Natural killer cell (primary cell): ENCODE measurements around the gene LEKR1. TPM values are rescaled to one million over a fixed set of nuclear protein-coding genes. Genes with fewer than 3 reads are reported as not detected.

ENCODE experiments used
- ATAC-seq, 3 donors: fragments of 150-1000 bp in 2 of 3; fragments of 200-7000 bp in 1 of 3; cut with Tn5 transposase; 1 replicate in 1 of 3; 2 replicates in 2 of 3; pipeline ENCODE4 v1.10.0; 2021; ENCODE audit warnings: mild to moderate bottlenecking in 2 of 3, moderate library complexity in 2 of 3
- DNase-seq, 2 donors: peaks; one replicate each; pipeline versions ENCODE4 v3.0.0 to v3.0.0-alpha.2; 2013 to 2021; ENCODE audit warnings: mixed read lengths in 1 of 2
- H3K27ac ChIP-seq: one replicate; pipeline ENCODE4 v1.5.1; 2013; ENCODE audit warnings: mild to moderate bottlenecking, low read length
- H3K27me3 ChIP-seq: one replicate; pipeline ENCODE4 v1.6.1; 2013; ENCODE audit warnings: low read length; ENCODE audit not compliant: control insufficient read depth, insufficient read depth
- H3K36me3 ChIP-seq: one replicate; pipeline ENCODE4 v1.6.1; 2013; ENCODE audit warnings: low read length; ENCODE audit not compliant: control insufficient read depth, insufficient read depth
- H3K4me1 ChIP-seq: one replicate; pipeline ENCODE4 v1.6.1; 2013; ENCODE audit warnings: low read length; ENCODE audit not compliant: control insufficient read depth, insufficient read depth
- H3K4me3 ChIP-seq: one replicate; pipeline ENCODE4 v1.5.1; 2013; ENCODE audit warnings: low read length
- H3K9me3 ChIP-seq: one replicate; pipeline ENCODE4 v1.6.1; 2013; ENCODE audit warnings: low read length; ENCODE audit not compliant: control insufficient read depth, insufficient read depth
- H3K27ac Mint-ChIP-seq, 2 donors: one replicate each; pipeline ENCODE4 v1.8.0; 2022; ENCODE audit warnings: mild to moderate bottlenecking in 2 of 2, mixed read lengths in 2 of 2, moderate library complexity in 1 of 2
- H3K27me3 Mint-ChIP-seq, 2 donors: one replicate each; pipeline ENCODE4 v1.8.0; 2022; ENCODE audit warnings: low read depth in 2 of 2, mixed read lengths in 2 of 2
- H3K36me3 Mint-ChIP-seq: one replicate; pipeline ENCODE4 v1.8.0; 2022; ENCODE audit warnings: mixed read lengths
- H3K4me1 Mint-ChIP-seq, 2 donors: one replicate each; pipeline ENCODE4 v1.8.0; 2022; ENCODE audit warnings: mixed read lengths in 2 of 2
- H3K4me3 Mint-ChIP-seq: one replicate; pipeline ENCODE4 v1.8.0; 2022; ENCODE audit warnings: mild to moderate bottlenecking, moderate library complexity, mixed read lengths
- H3K9me3 Mint-ChIP-seq, 2 donors: one replicate each; pipeline ENCODE4 v1.8.0; 2022; ENCODE audit warnings: mixed read lengths in 2 of 2
- WGBS: methylation state at CpG from one replicate; pipeline ENCODE4 v1.1.7; 2013; ENCODE audit warnings: missing lambda C conversion rate; ENCODE audit not compliant: insufficient coverage; 5-methylcytosine and 5-hydroxymethylcytosine counted together
- intact Hi-C: fragments of 100-400 bp; cut with micrococcal nuclease; formaldehyde crosslinking; loops from one replicate; pipeline ENCODE4 v1.14.2; 2022
- total RNA-seq, 4 donors: library from RNA; stranded (reverse); fragments of 120-200 nt in 1 of 4; gene quantifications; one replicate each; pipeline versions ENCODE4 v1.2.3 to v1.2.4, GENCODE V29; 2013 to 2022
- TF ChIP-seq, protein P1 (sequence below): fragments of 200-600 bp; IDR thresholded peaks from one replicate; pipeline ENCODE4 v1.8.0; 2022; ENCODE audit warnings: antibody characterized with exemption

Gene LEKR1
- total RNA-seq, 3 donors from 2014 or later (not counting 1 experiment from before 2014, with no cell fraction given) = 1.1 to 1.7 (median 1.2) TPM

GRCh38 chr3:156860873-156861272 lies 34.7 kb downstream of the LEKR1 start:
- Histone ChIP-seq H3K36me3 (no peaks in the 10 kb centered on the region), H3K27me3 (no peaks in the 10 kb centered on the region), H3K4me3 (no peak overlapping the region), H3K27ac (no peak overlapping the region), H3K9me3 (no peaks in the 10 kb centered on the region), H3K4me1 (no peaks in the 10 kb centered on the region)
- no peaks in the 10 kb centered on the region for H3K36me3 Mint-ChIP-seq
- H3K27me3 Mint-ChIP-seq = no peaks in the 10 kb centered on the region
- no peak for DNase-seq
- H3K4me1 Mint-ChIP-seq = no peaks in the 10 kb centered on the region
- no peak overlapping the region for H3K27ac Mint-ChIP-seq
- H3K9me3 Mint-ChIP-seq = no peaks in the 10 kb centered on the region
- TF ChIP-seq, protein P1, sequence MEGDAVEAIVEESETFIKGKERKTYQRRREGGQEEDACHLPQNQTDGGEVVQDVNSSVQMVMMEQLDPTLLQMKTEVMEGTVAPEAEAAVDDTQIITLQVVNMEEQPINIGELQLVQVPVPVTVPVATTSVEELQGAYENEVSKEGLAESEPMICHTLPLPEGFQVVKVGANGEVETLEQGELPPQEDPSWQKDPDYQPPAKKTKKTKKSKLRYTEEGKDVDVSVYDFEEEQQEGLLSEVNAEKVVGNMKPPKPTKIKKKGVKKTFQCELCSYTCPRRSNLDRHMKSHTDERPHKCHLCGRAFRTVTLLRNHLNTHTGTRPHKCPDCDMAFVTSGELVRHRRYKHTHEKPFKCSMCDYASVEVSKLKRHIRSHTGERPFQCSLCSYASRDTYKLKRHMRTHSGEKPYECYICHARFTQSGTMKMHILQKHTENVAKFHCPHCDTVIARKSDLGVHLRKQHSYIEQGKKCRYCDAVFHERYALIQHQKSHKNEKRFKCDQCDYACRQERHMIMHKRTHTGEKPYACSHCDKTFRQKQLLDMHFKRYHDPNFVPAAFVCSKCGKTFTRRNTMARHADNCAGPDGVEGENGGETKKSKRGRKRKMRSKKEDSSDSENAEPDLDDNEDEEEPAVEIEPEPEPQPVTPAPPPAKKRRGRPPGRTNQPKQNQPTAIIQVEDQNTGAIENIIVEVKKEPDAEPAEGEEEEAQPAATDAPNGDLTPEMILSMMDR = no peak
- intact Hi-C loops = no loop called here
- no peak for ATAC-seq
- no peak overlapping the region for H3K4me3 Mint-ChIP-seq

DNA sequence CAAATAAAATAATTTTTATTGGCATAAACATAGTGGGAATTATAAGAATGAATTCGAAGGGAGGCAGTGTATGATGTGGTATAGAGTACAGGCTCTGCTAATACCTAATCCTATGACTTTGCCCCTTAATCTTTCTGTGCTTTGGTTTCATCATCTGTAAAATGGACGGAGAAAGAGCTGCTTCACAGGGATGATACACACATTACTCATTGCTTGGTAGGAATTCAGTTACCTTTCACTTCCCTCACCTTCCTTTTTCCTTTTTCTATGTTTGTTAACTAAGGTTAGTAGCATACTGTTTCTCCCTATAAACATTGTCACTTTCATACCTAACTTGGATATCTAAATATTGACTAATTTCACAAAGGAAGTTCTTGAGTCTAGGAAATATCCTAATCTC lies 36.2 kb downstream of the LEKR1 start:
- Histone ChIP-seq H3K9me3 (no peaks in the 10 kb centered on the region), H3K4me3 (no peak overlapping the region), H3K27me3 (no peaks in the 10 kb centered on the region), H3K4me1 (no peaks in the 10 kb centered on the region), H3K27ac (no peak overlapping the region), H3K36me3 (no peaks in the 10 kb centered on the region)
- DNase-seq (no peak), ATAC-seq (no peak)
- Mint-ChIP-seq H3K9me3 (no peaks in the 10 kb centered on the region), H3K27ac (no peak overlapping the region), H3K4me3 (no peak overlapping the region), H3K27me3 (no peaks in the 10 kb centered on the region), H3K4me1 (no peaks in the 10 kb centered on the region), H3K36me3 (no peaks in the 10 kb centered on the region)
- intact Hi-C loops = no loop called here
- TF ChIP-seq, protein P1 = no peak
- 100% methylated on average over 1 of the region's 2 CpGs for WGBS

GRCh38 chr3:156865732-156866131 lies 39.6 kb downstream of the LEKR1 start:
- Mint-ChIP-seq H3K4me1 (no peaks in the 10 kb centered on the region), H3K9me3 (no peaks in the 10 kb centered on the region), H3K36me3 (no peaks in the 10 kb centered on the region), H3K27me3 (no peaks in the 10 kb centered on the region), H3K4me3 (no peak overlapping the region), H3K27ac (no peak overlapping the region)
- ATAC-seq = no peak
- no peaks in the 10 kb centered on the region for H3K9me3 ChIP-seq
- no peaks in the 10 kb centered on the region for H3K27me3 ChIP-seq
- no peaks in the 10 kb centered on the region for H3K36me3 ChIP-seq
- 67% methylated on average over 2 of the region's 2 CpGs for WGBS
- intact Hi-C loops = no loop called here
- no peak overlapping the region for H3K27ac ChIP-seq
- H3K4me3 ChIP-seq = no peak overlapping the region
- H3K4me1 ChIP-seq = no peaks in the 10 kb centered on the region
- DNase-seq = no peak
- TF ChIP-seq, protein P1 = no peak

DNA sequence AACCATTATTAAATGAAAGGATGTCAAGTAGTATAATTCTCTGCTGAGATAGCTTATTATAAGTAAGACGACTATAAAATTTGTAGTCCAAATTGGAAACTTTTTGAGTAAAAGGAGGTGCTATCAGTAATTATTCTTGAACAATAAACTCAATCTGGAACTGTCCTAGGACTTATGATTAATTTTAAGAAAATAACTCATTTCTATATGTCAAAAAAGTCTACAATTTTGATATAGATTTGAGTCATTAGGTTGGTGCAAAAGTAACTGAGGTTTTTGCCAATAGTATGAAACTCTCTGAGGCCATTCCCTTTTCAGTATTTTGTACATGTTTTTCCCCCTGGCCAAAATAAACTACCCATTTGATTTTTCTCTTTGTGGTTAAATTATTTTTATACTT lies 41.0 kb downstream of the LEKR1 start:
- no peaks in the 10 kb centered on the region for H3K9me3 ChIP-seq
- TF ChIP-seq, protein P1 = no peak
- H3K27me3 Mint-ChIP-seq = no peaks in the 10 kb centered on the region
- no peaks in the 10 kb centered on the region for H3K4me1 Mint-ChIP-seq
- H3K27me3 ChIP-seq = no peaks in the 10 kb centered on the region
- no peaks in the 10 kb centered on the region for H3K4me1 ChIP-seq
- intact Hi-C loops = no loop called here
- DNase-seq (no peak), ATAC-seq (no peak)
- H3K27ac Mint-ChIP-seq = no peak overlapping the region
- no peaks in the 10 kb centered on the region for H3K36me3 Mint-ChIP-seq
- no peak overlapping the region for H3K27ac ChIP-seq
- H3K4me3 Mint-ChIP-seq = no peak overlapping the region
- H3K9me3 Mint-ChIP-seq = no peaks in the 10 kb centered on the region
- H3K4me3 ChIP-seq = no peak overlapping the region
- no peaks in the 10 kb centered on the region for H3K36me3 ChIP-seq
- WGBS = no CpG with 5 or more reads among the region's 1 CpG
